ENCODE data around the gene LYSMD3. TPM values are rescaled to one million over a fixed set of nuclear protein-coding genes. Genes with fewer than 3 reads are reported as not detected.
A peak's percentile ranks its signal among the peaks of the same experiment; 100 is the strongest.

The LYSMD3 gene
- total and polyA plus RNA-seq, 9 of the 15 experiments (the other 6 are each of a cell fraction or from before 2014, with no cell fraction given) = 9.5 to 42.3 (median 20.7) TPM

DNA sequence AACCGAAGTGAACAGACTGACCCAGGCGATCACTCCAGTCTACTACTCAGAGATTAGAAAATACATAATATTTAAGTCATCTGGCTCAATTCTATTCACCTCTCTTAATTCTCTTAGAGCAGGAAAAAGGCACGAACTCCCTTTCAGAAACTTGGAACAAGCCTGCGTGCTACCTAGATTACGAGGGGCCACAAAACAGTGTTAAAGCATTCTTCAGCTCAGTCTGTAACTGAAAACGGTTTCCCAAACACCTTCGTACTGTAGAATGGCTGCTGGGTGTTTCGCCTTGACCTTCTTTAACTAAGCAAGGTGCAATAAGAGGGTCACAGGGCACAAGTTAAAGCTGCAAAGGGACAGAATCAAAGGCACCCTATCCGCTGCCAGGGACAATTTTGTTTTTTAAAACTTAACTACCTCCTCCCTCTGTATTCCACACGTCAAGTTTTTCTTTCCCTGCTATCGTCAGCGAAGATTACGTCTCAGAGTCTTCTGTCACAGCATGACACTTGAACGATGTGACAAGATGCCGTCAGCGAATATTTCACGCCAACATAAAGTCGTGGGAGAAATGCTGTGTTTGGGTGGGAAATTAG is 687 bp downstream of the LYSMD3 start (continued):
- TF ChIP-seq MGA (IDR thresholded peaks at IDR 0.05) (0 out of 2 replicates have a peak, but pooled peaks have one; percentile 21), NCOA2 (IDR thresholded peaks at IDR 0.05; ENCODE audit: partially characterized antibody in 2 of 2) (no peak), TFAM (CRISPR knock-in tag; conservative IDR thresholded peaks at IDR 0.05) (no peak), BRF1 (IDR thresholded peaks at IDR 0.05; ENCODE audit: borderline replicate concordance, extremely low read depth, insufficient read length) (no peak), ZNF589 (CRISPR knock-in tag; IDR thresholded peaks at IDR 0.05; ENCODE audit: low read depth) (no peak), TCF7 (IDR thresholded peaks at IDR 0.05; ENCODE audit: borderline replicate concordance) (no peak), TRIM28 (IDR thresholded peaks at IDR 0.05) (no peak), SMARCC2 (IDR thresholded peaks at IDR 0.05; ENCODE audit: low read depth) (0 out of 2 replicates have a peak, but pooled peaks have one; percentile 26), RFX7 (CRISPR knock-in tag; IDR thresholded peaks at IDR 0.05) (no peak), ZBTB7A (IDR thresholded peaks at IDR 0.05; ENCODE audit: borderline replicate concordance, control insufficient read depth, low read depth, low read length) (no peak), ZNF696 (CRISPR knock-in tag; conservative IDR thresholded peaks at IDR 0.05) (no peak), GATAD2A (IDR thresholded peaks at IDR 0.05) (no peak), MEIS2 (IDR thresholded peaks at IDR 0.05; ENCODE audit: partially characterized antibody) (peak; percentile 28)
- TF ChIP-seq, protein P1, sequence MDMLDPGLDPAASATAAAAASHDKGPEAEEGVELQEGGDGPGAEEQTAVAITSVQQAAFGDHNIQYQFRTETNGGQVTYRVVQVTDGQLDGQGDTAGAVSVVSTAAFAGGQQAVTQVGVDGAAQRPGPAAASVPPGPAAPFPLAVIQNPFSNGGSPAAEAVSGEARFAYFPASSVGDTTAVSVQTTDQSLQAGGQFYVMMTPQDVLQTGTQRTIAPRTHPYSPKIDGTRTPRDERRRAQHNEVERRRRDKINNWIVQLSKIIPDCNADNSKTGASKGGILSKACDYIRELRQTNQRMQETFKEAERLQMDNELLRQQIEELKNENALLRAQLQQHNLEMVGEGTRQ (CRISPR knock-in tag; IDR thresholded peaks at IDR 0.05) = no peak
- TF ChIP-seq, protein P2, sequence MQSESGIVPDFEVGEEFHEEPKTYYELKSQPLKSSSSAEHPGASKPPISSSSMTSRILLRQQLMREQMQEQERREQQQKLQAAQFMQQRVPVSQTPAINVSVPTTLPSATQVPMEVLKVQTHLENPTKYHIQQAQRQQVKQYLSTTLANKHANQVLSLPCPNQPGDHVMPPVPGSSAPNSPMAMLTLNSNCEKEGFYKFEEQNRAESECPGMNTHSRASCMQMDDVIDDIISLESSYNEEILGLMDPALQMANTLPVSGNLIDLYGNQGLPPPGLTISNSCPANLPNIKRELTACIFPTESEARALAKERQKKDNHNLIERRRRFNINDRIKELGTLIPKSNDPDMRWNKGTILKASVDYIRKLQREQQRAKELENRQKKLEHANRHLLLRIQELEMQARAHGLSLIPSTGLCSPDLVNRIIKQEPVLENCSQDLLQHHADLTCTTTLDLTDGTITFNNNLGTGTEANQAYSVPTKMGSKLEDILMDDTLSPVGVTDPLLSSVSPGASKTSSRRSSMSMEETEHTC (IDR thresholded peaks at IDR 0.05) = no peak

Data from K562 (cell line).